Thyroid gland (tissue), 4 donors: ENCODE results near the gene ZDHHC17. TPM values are rescaled to one million over a fixed set of nuclear protein-coding genes. Genes with fewer than 3 reads are reported as not detected.
A peak's percentile ranks its signal among the peaks of the same experiment; 100 is the strongest.

ENCODE experiments used
- DNase-seq, 2 donors: peaks; one replicate each; pipeline ENCODE4 v3.0.0-alpha.2; 2019
- H3K27ac ChIP-seq, 3 donors: fragments of 200-600 bp; sonication (generic); 1 replicate in 2 of 3; 2 replicates in 1 of 3; pipeline ENCODE4 v1.5.1; 2016 to 2019; ENCODE audit warnings: mild to moderate bottlenecking in 1 of 3, moderate library complexity in 1 of 3
- H3K27me3 ChIP-seq: fragments of 200-600 bp; sonication (generic); one replicate; pipeline ENCODE4 v1.5.1; 2019
- H3K36me3 ChIP-seq, 2 donors: fragments of 200-600 bp; sonication (generic); one replicate each; pipeline ENCODE4 v1.5.1; 2016 to 2019
- H3K4me1 ChIP-seq, 2 donors: fragments of 200-600 bp; sonication (generic); one replicate each; pipeline ENCODE4 v1.5.1; 2017 to 2019
- H3K4me3 ChIP-seq, 3 donors: fragments of 200-600 bp; sonication (generic); replicated peaks in 1 of 3; 1 replicate in 2 of 3; 2 replicates in 1 of 3; pipeline ENCODE4 v1.5.1; 2016; ENCODE audit warnings: mild to moderate bottlenecking in 1 of 3
- H3K9me3 ChIP-seq: fragments of 200-600 bp; sonication (generic); one replicate; pipeline ENCODE4 v1.5.1; 2017
- CTCF ChIP-seq, 6 experiments: fragments of 200-600 bp in 3 of 6; fragments of 450-650 bp in 3 of 6; sonication (generic) in 3 of 6; IDR thresholded peaks; one replicate each; pipeline ENCODE4 v1.5.1; 2016 to 2019; ENCODE audit warnings: antibody characterized with exemption in 6 of 6, mild to moderate bottlenecking in 2 of 6, inconsistent platforms in 1 of 6, moderate library complexity in 1 of 6
- POLR2A ChIP-seq, 2 donors: fragments of 450-650 bp; IDR thresholded peaks; one replicate each; pipeline ENCODE4 v1.6.1; 2017; ENCODE audit warnings: antibody characterized with exemption in 2 of 2, mild to moderate bottlenecking in 2 of 2, moderate library complexity in 1 of 2
- WGBS, 2 donors: methylation state at CpG; one replicate each; pipeline ENCODE4 v1.1.5; 2017; 5-methylcytosine and 5-hydroxymethylcytosine counted together
- intact Hi-C: fragments of 100-400 bp; cut with DNase I; formaldehyde crosslinking; loops from one replicate; pipeline ENCODE4 v1.15.1; 2023
- total RNA-seq, 4 donors: library from RNA; depleted of rRNA; stranded (reverse); fragments of >200 nt; gene quantifications; one replicate each; pipeline ENCODE4 v1.2.3, GENCODE V29; 2016

Gene ZDHHC17
- total RNA-seq, 4 donors from 2014 or later: 30.8 to 120 (median 53.4) TPM

- TF ChIP-seq POLR2A (IDR thresholded peaks at IDR 0.05) (no peak), CTCF (IDR thresholded peaks at IDR 0.05) (no peak)
- H3K4me1 ChIP-seq: peaks cover 12 to 15% of the 10 kb centered on the region in 2 donors
These were observed 117.2 kb downstream of the ZDHHC17 start for GRCh38 chr12:76881142-76881541.

GRCh38 chr12:76882367-76882766 lies 118.5 kb downstream of the ZDHHC17 start:
- H3K4me1 ChIP-seq: peaks cover 10 to 15% of the 10 kb centered on the region in 2 donors
- no peak overlapping the region for H3K4me3 ChIP-seq
- intact Hi-C loops: no loop called here
- H3K9me3 ChIP-seq: no peaks in the 10 kb centered on the region
- 91 to 98% methylated on average over 1 of the region's 1 CpG for WGBS, 2 donors
- H3K27me3 ChIP-seq: no peaks in the 10 kb centered on the region
- TF ChIP-seq CTCF (IDR thresholded peaks at IDR 0.05) (no peak), POLR2A (IDR thresholded peaks at IDR 0.05) (no peak)
- H3K36me3 ChIP-seq: no peaks in the 10 kb centered on the region
- no peak overlapping the region for H3K27ac ChIP-seq
- DNase-seq: no peak

More at GRCh38 chr12:76881142-76881541, 117.2 kb downstream of the ZDHHC17 start:
- DNase-seq: no peak
- no peak overlapping the region for H3K27ac ChIP-seq
- no peak overlapping the region for H3K4me3 ChIP-seq
- H3K27me3 ChIP-seq: no peaks in the 10 kb centered on the region
- intact Hi-C loops: no loop called here
- H3K9me3 ChIP-seq: no peaks in the 10 kb centered on the region
- no peaks in the 10 kb centered on the region for H3K36me3 ChIP-seq

GRCh38 chr12:76883151-76883550 lies 119.2 kb downstream of the ZDHHC17 start:
- TF ChIP-seq POLR2A (IDR thresholded peaks at IDR 0.05): peak in 1 of 2 donors; percentile 9
- TF ChIP-seq CTCF (IDR thresholded peaks at IDR 0.05): no peak
- peak overlapping the region in 2 of 3 donors; percentile 36 to 50 for H3K27ac ChIP-seq
- H3K9me3 ChIP-seq: no peaks in the 10 kb centered on the region
- H3K4me1 ChIP-seq: peaks cover 7 to 15% of the 10 kb centered on the region in 2 donors
- H3K4me3 ChIP-seq: no peak overlapping the region
- H3K27me3 ChIP-seq: no peaks in the 10 kb centered on the region
- H3K36me3 ChIP-seq: no peaks in the 10 kb centered on the region
- peak; percentile 78 to 83 for DNase-seq
- WGBS, 2 donors: 37 to 61% methylated on average over 6 of the region's 6 CpGs
- intact Hi-C loops: no loop called here

- peak; percentile 44 to 45 for DNase-seq
- H3K4me1 ChIP-seq: peaks cover 7 to 15% of the 10 kb centered on the region in 2 donors
- H3K27me3 ChIP-seq: no peaks in the 10 kb centered on the region
- H3K27ac ChIP-seq: peak overlapping the region in 2 of 3 donors; percentile 36 to 43
- 36 to 42% methylated on average over 2 of the region's 2 CpGs for WGBS, 2 donors
- no peaks in the 10 kb centered on the region for H3K36me3 ChIP-seq
- intact Hi-C loops: no loop called here
- TF ChIP-seq CTCF (IDR thresholded peaks at IDR 0.05) (no peak), POLR2A (IDR thresholded peaks at IDR 0.05) (no peak)
- H3K4me3 ChIP-seq: no peak overlapping the region
- H3K9me3 ChIP-seq: no peaks in the 10 kb centered on the region
These were observed 119.9 kb downstream of the ZDHHC17 start for GRCh38 chr12:76883811-76884210.

GRCh38 chr12:76888775-76889174 lies 124.9 kb downstream of the ZDHHC17 start:
- no peak for DNase-seq

More at GRCh38 chr12:76888775-76889174, 124.9 kb downstream of the ZDHHC17 start:
- Histone ChIP-seq H3K27me3 (no peaks in the 10 kb centered on the region), H3K36me3 (no peaks in the 10 kb centered on the region), H3K4me1 (peaks cover 0 to 2% of the 10 kb centered on the region in 2 donors), H3K27ac (no peak overlapping the region), H3K9me3 (no peaks in the 10 kb centered on the region), H3K4me3 (no peak overlapping the region)
- TF ChIP-seq POLR2A (IDR thresholded peaks at IDR 0.05): no peak
- no peak for TF ChIP-seq CTCF (IDR thresholded peaks at IDR 0.05)
- intact Hi-C loops: no loop called here
- WGBS, 2 donors: 100% methylated on average over 1 of the region's 1 CpG
